Measurements from ENCODE around the gene SRC.

The SRC gene

GRCh38 chr20:37342231-37343177 lies 3.4 kb upstream of the SRC start:
- ATAC-seq = peak; percentile 24; the same call in 2 of the 3 replicates
- TF ChIP-seq PPARA (CRISPR knock-in tag; IDR thresholded peaks at IDR 0.05; ENCODE audit: borderline replicate concordance) (no peak), PATZ1 (CRISPR knock-in tag; IDR thresholded peaks at IDR 0.05; ENCODE audit: borderline replicate concordance) (no peak), TOX (CRISPR knock-in tag; IDR thresholded peaks at IDR 0.05; ENCODE audit: borderline replicate concordance) (no peak), TCF4 (CRISPR knock-in tag; IDR thresholded peaks at IDR 0.05; ENCODE audit: borderline replicate concordance) (no peak), RARB (CRISPR knock-in tag; IDR thresholded peaks at IDR 0.05) (no peak), ESRRG (CRISPR knock-in tag; IDR thresholded peaks at IDR 0.05) (no peak), CSRNP3 (CRISPR knock-in tag; IDR thresholded peaks at IDR 0.05) (no peak), ISL1 (CRISPR knock-in tag; IDR thresholded peaks at IDR 0.05) (no peak), ZNF8 (CRISPR knock-in tag; IDR thresholded peaks at IDR 0.05) (no peak), TSHZ2 (CRISPR knock-in tag; IDR thresholded peaks at IDR 0.05) (no peak), ZNF70 (CRISPR knock-in tag; IDR thresholded peaks at IDR 0.05) (no peak), ZFP3 (CRISPR knock-in tag; IDR thresholded peaks at IDR 0.05) (no peak), POU6F1 (CRISPR knock-in tag; IDR thresholded peaks at IDR 0.05; ENCODE audit: borderline replicate concordance, low read depth) (no peak), ZNF565 (CRISPR knock-in tag; conservative IDR thresholded peaks at IDR 0.05; ENCODE audit: low read depth) (no peak), SNAI2 (CRISPR knock-in tag; IDR thresholded peaks at IDR 0.05) (no peak), ZC3H10 (CRISPR knock-in tag; IDR thresholded peaks at IDR 0.05) (no peak)

- TF ChIP-seq PATZ1 (CRISPR knock-in tag; IDR thresholded peaks at IDR 0.05; ENCODE audit: borderline replicate concordance) (no peak), GLIS3 (CRISPR knock-in tag; IDR thresholded peaks at IDR 0.05) (no peak), CREB5 (CRISPR knock-in tag; IDR thresholded peaks at IDR 0.05; ENCODE audit: low read depth) (no peak), CSDC2 (CRISPR knock-in tag; IDR thresholded peaks at IDR 0.05) (no peak), ZFP3 (CRISPR knock-in tag; IDR thresholded peaks at IDR 0.05) (no peak), ZFP30 (CRISPR knock-in tag; IDR thresholded peaks at IDR 0.05) (no peak), TOX (CRISPR knock-in tag; IDR thresholded peaks at IDR 0.05; ENCODE audit: borderline replicate concordance) (no peak), ARNTL (CRISPR knock-in tag; IDR thresholded peaks at IDR 0.05; ENCODE audit: borderline replicate concordance, low read depth) (no peak)
- ATAC-seq = no peak
Observed at GRCh38 chr20:37343212-37343993, 2.5 kb upstream of the SRC start.
